GM23248 (cell line): ENCODE data around the gene PPP2R5C. TPM values are rescaled to one million over a fixed set of nuclear protein-coding genes. Genes with fewer than 3 reads are reported as not detected.

ENCODE experiments used
- DNase-seq: peaks from one replicate; pipeline ENCODE4 v3.0.0-alpha.2; 2015
- H2AFZ ChIP-seq: fragments of 200-600 bp; sonication (generic); 2 replicates; pipeline ENCODE4 v1.6.1; 2016; ENCODE audit warnings: antibody characterized with exemption
- H3F3A ChIP-seq: fragments of 200-600 bp; sonication (generic); 2 replicates; pipeline ENCODE4 v1.6.1; 2016; ENCODE audit warnings: mild to moderate bottlenecking, antibody characterized with exemption, mixed run types; ENCODE audit not compliant: insufficient read depth
- H3K27ac ChIP-seq: fragments of 200-600 bp; sonication (generic); 2 replicates; pipeline ENCODE4 v1.5.1; 2016; ENCODE audit warnings: mild to moderate bottlenecking
- H3K27me3 ChIP-seq: fragments of 200-600 bp; sonication (generic); replicated peaks from 2 replicates; pipeline ENCODE4 v1.6.1; 2016; ENCODE audit warnings: mild to moderate bottlenecking; ENCODE audit not compliant: insufficient read depth
- H3K36me3 ChIP-seq: fragments of 200-600 bp; sonication (generic); 2 replicates; pipeline ENCODE4 v1.6.1; 2016; ENCODE audit warnings: low read depth, mild to moderate bottlenecking
- H3K4me1 ChIP-seq: fragments of 200-600 bp; sonication (generic); 2 replicates; pipeline ENCODE4 v1.6.1; 2016; ENCODE audit warnings: mild to moderate bottlenecking; ENCODE audit not compliant: insufficient read depth
- H3K4me2 ChIP-seq: fragments of 200-600 bp; sonication (generic); one replicate; pipeline ENCODE4 v1.6.1; 2016; ENCODE audit warnings: mild to moderate bottlenecking; ENCODE audit not compliant: unreplicated experiment
- H3K4me3 ChIP-seq: fragments of 200-600 bp; sonication (generic); 2 replicates; pipeline ENCODE4 v1.5.1; 2016; ENCODE audit warnings: mild to moderate bottlenecking
- H3K79me2 ChIP-seq: fragments of 200-600 bp; sonication (generic); 2 replicates; pipeline ENCODE4 v1.6.1; 2016; ENCODE audit warnings: mild to moderate bottlenecking; ENCODE audit not compliant: insufficient read depth
- H3K9ac ChIP-seq: fragments of 200-600 bp; sonication (generic); 2 replicates; pipeline ENCODE4 v1.6.1; 2016; ENCODE audit warnings: mild to moderate bottlenecking
- H3K9me2 ChIP-seq: fragments of 200-600 bp; sonication (generic); 2 replicates; pipeline ENCODE4 v1.6.1; 2016; ENCODE audit warnings: mixed run types, mild to moderate bottlenecking, moderate library complexity; ENCODE audit not compliant: insufficient read depth
- H3K9me3 ChIP-seq: fragments of 200-600 bp; sonication (generic); one replicate; pipeline ENCODE4 v1.6.1; 2017; ENCODE audit warnings: low read depth
- H4K20me1 ChIP-seq: fragments of 200-600 bp; sonication (generic); 2 replicates; pipeline ENCODE4 v1.6.0; 2016; ENCODE audit not compliant: insufficient read depth
- EZH2 ChIP-seq: fragments of 200-600 bp; sonication (generic); IDR thresholded peaks from 2 replicates; pipeline ENCODE4 v1.6.1; 2018; ENCODE audit warnings: antibody characterized with exemption, mild to moderate bottlenecking; ENCODE audit not compliant: insufficient read depth, poor library complexity, severe bottlenecking
- EZH2phosphoT487 ChIP-seq: fragments of 200-600 bp; sonication (generic); IDR thresholded peaks from 2 replicates; pipeline ENCODE4 v1.6.1; 2018; ENCODE audit warnings: antibody characterized with exemption, moderate library complexity, mild to moderate bottlenecking, low read depth; ENCODE audit not compliant: insufficient read depth
- WGBS, 2 experiments: methylation state at CpG; one replicate each; pipeline ENCODE4 v1.1.6; 2015 to 2017; ENCODE audit warnings: low lambda C conversion rate in 2 of 2, low coverage in 1 of 2; ENCODE audit errors: missing lambda C conversion rate in 2 of 2; 5-methylcytosine and 5-hydroxymethylcytosine counted together
- in situ Hi-C: fragments of 300-500 bp; cut with MboI; formaldehyde crosslinking; loops from 2 replicates; pipeline ENCODE4 v1.15.0; 2020
- polyA plus RNA-seq: library from polyadenylated mRNA; unstranded; fragments of >200 nt; fragmentation: Nextera tagmentation; extraction: Ambion mirVana; gene quantifications from 2 replicates; pipeline ENCODE4 v1.2.1, GENCODE V29; 2016
- total RNA-seq: library from RNA; depleted of rRNA; stranded (reverse); fragments of >200 nt; shearing (Covaris generic); gene quantifications from 2 replicates; pipeline ENCODE4 v1.2.3, GENCODE V29; 2014

Gene PPP2R5C
- total and polyA plus RNA-seq, 2 experiments from 2014 or later, result 76.3 to 77.9 TPM

GRCh38 chr14:101947577-101947903, 186.0 kb downstream of the PPP2R5C start:
- Histone ChIP-seq H3K9ac (peak overlapping the region; percentile 99), H3K4me3 (peak overlapping the region; percentile 98), H4K20me1 (no peaks in the 10 kb centered on the region), H2AFZ (peak overlapping the region; percentile 84), H3F3A (no peaks in the 10 kb centered on the region), H3K4me1 (peaks cover 6% of the 10 kb centered on the region; the same call in 1 of the 2 replicates), H3K79me2 (peaks cover 18% of the 10 kb centered on the region), H3K36me3 (no peaks in the 10 kb centered on the region), H3K4me2 (peak overlapping the region; percentile 82), H3K9me2 (no peaks in the 10 kb centered on the region), H3K27ac (peak overlapping the region; percentile 97), H3K27me3 (no peaks in the 10 kb centered on the region), H3K9me3 (no peaks in the 10 kb centered on the region)
- in situ Hi-C loops, result no loop called here
- WGBS, 2 experiments, result 27 to 30% methylated on average over 8 of the region's 8 CpGs
- no peak for DNase-seq
- TF ChIP-seq EZH2phosphoT487, result no peak
- no peak for TF ChIP-seq EZH2

- Histone ChIP-seq H3K9me2 (no peaks in the 10 kb centered on the region), H3K79me2 (peaks cover 18% of the 10 kb centered on the region), H3K4me3 (peak overlapping the region; percentile 98), H3K4me2 (peak overlapping the region; percentile 94), H3K27ac (peak overlapping the region; percentile 97), H2AFZ (peak overlapping the region; percentile 84), H3F3A (no peaks in the 10 kb centered on the region), H3K4me1 (peaks cover 6% of the 10 kb centered on the region; the same call in 1 of the 2 replicates), H3K36me3 (no peaks in the 10 kb centered on the region), H4K20me1 (no peaks in the 10 kb centered on the region), H3K27me3 (no peaks in the 10 kb centered on the region), H3K9me3 (no peaks in the 10 kb centered on the region), H3K9ac (peak overlapping the region; percentile 99)
- TF ChIP-seq EZH2 (no peak), EZH2phosphoT487 (no peak)
- WGBS, 2 experiments, result 1% methylated on average over 44 to 48 of the region's 53 CpGs
- DNase-seq, result peak; percentile 100
- in situ Hi-C loops, result no loop called here
These were observed 186.6 kb downstream of the PPP2R5C start for GRCh38 chr14:101947904-101948665.

- Histone ChIP-seq H3K9me3 (no peaks in the 10 kb centered on the region), H3K27me3 (no peaks in the 10 kb centered on the region), H3K4me3 (peak overlapping the region; percentile 98), H3K4me2 (peak overlapping the region; percentile 94), H3K9me2 (no peaks in the 10 kb centered on the region), H3F3A (no peaks in the 10 kb centered on the region), H3K36me3 (no peaks in the 10 kb centered on the region), H2AFZ (peak overlapping the region; percentile 74), H4K20me1 (no peaks in the 10 kb centered on the region), H3K27ac (peak overlapping the region; percentile 97), H3K79me2 (peaks cover 18% of the 10 kb centered on the region), H3K9ac (peak overlapping the region; percentile 99), H3K4me1 (peaks cover 6% of the 10 kb centered on the region; the same call in 1 of the 2 replicates)
- 7% methylated on average over 28 to 29 of the region's 29 CpGs for WGBS, 2 experiments
- in situ Hi-C loops, result no loop called here
- peak; percentile 41 for DNase-seq
- TF ChIP-seq EZH2phosphoT487 (no peak), EZH2 (no peak)
These were observed 187.2 kb downstream of the PPP2R5C start for GRCh38 chr14:101948666-101949216.

GRCh38 chr14:101950100-101950499, 188.6 kb downstream of the PPP2R5C start:
- DNase-seq, result no peak
- Histone ChIP-seq H3F3A (no peaks in the 10 kb centered on the region), H3K4me3 (no peak overlapping the region), H3K4me1 (peaks cover 6% of the 10 kb centered on the region; the same call in 1 of the 2 replicates), H3K9ac (no peak overlapping the region), H4K20me1 (no peaks in the 10 kb centered on the region), H3K27me3 (no peaks in the 10 kb centered on the region), H3K79me2 (peaks cover 18% of the 10 kb centered on the region), H2AFZ (no peak overlapping the region), H3K27ac (no peak overlapping the region), H3K4me2 (no peak overlapping the region), H3K9me3 (no peaks in the 10 kb centered on the region), H3K9me2 (no peaks in the 10 kb centered on the region), H3K36me3 (no peaks in the 10 kb centered on the region)
- in situ Hi-C loops, result loop anchor here (25.0 kb wide), 1 partner anchor 362 kb away; the partner anchor contains the start of genes MOK and ZNF839
- no peak for TF ChIP-seq EZH2
- no peak for TF ChIP-seq EZH2phosphoT487
- 70 to 73% methylated on average over 4 of the region's 4 CpGs for WGBS, 2 experiments
